Immature natural killer cell (primary cell): ENCODE measurements around the gene NPIPB12. TPM values are rescaled to one million over a fixed set of nuclear protein-coding genes. Genes with fewer than 3 reads are reported as not detected.
"Not testable (repeated sequence)": the region's sequence is repeated elsewhere in the genome, so short reads cannot be mapped to it uniquely, and the experiment has no call there.

Experiments used
- DNase-seq, 3 donors: peaks; one replicate each; pipeline ENCODE4 v3.0.0; 2022; ENCODE audit warnings: mixed read lengths in 1 of 3
- H3K27ac Mint-ChIP-seq, 6 donors: one replicate each; pipeline ENCODE4 v1.8.0; 2020; ENCODE audit warnings: mixed read lengths in 6 of 6, mild to moderate bottlenecking in 5 of 6, inconsistent platforms in 4 of 6, moderate library complexity in 3 of 6
- H3K27me3 Mint-ChIP-seq, 3 donors: one replicate each; pipeline ENCODE4 v1.8.0; 2020 to 2021; ENCODE audit warnings: low read depth in 3 of 3, mild to moderate bottlenecking in 3 of 3, mixed read lengths in 3 of 3, moderate library complexity in 3 of 3, inconsistent platforms in 1 of 3
- H3K36me3 Mint-ChIP-seq, 3 donors: one replicate each; pipeline ENCODE4 v1.8.0; 2020; ENCODE audit warnings: mixed read lengths in 3 of 3, inconsistent platforms in 2 of 3, mild to moderate bottlenecking in 2 of 3
- H3K4me1 Mint-ChIP-seq, 2 donors: one replicate each; pipeline ENCODE4 v1.8.0; 2020; ENCODE audit warnings: inconsistent platforms in 2 of 2, mild to moderate bottlenecking in 2 of 2, mixed read lengths in 2 of 2, moderate library complexity in 1 of 2
- H3K4me3 Mint-ChIP-seq, 5 donors: one replicate each; pipeline ENCODE4 v1.8.0; 2020; ENCODE audit warnings: mild to moderate bottlenecking in 5 of 5, mixed read lengths in 5 of 5, inconsistent platforms in 3 of 5, moderate library complexity in 3 of 5
- H3K9me3 Mint-ChIP-seq, 6 donors: one replicate each; pipeline ENCODE4 v1.8.0; 2020; ENCODE audit warnings: mild to moderate bottlenecking in 6 of 6, mixed read lengths in 6 of 6, inconsistent platforms in 4 of 6, moderate library complexity in 3 of 6
- polyA plus RNA-seq, 3 donors: library from polyadenylated mRNA; unstranded; fragments of 300-500 nt; fragmentation: Illumina TruSeq; gene quantifications; one replicate each; pipeline ENCODE4 v1.2.3, GENCODE V29; 2021

Gene NPIPB12
- 10 to 100 TPM in 1 of 3 donors, 1 to 10 TPM in 1, not detected in 1; 2.0 to 11.6 TPM for polyA plus RNA-seq

DNA sequence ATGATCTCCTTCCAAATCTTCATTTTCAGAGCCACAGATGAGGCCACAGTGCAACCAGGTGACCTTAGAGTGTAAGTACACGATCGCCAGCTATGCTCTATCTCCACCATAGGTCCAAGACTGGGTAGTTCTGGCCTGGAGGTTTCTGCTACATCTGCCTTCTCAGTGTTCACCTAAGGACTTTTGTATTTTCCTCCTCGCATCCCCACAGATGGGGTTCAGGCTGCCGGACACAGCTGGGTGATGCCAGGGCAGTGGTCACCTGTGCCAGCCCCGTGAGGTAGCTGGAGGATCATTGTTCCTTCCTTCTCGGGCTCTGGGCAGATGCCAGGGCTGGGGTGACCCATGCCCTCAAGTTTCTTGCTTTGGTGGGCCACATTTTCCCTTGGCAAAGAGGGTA is at the start of gene NPIPB12:
TSS of gene NPIPB12 (minus strand) at position 101 of the 400 bp plus-strand sequence.
- not testable (repeated sequence) for DNase-seq, H3K36me3 Mint-ChIP-seq, H3K4me3 Mint-ChIP-seq, H3K27me3 Mint-ChIP-seq, H3K27ac Mint-ChIP-seq, H3K9me3 Mint-ChIP-seq, H3K4me1 Mint-ChIP-seq

- H3K4me1 Mint-ChIP-seq, H3K27ac Mint-ChIP-seq, H3K27me3 Mint-ChIP-seq, H3K9me3 Mint-ChIP-seq, DNase-seq, H3K36me3 Mint-ChIP-seq, H3K4me3 Mint-ChIP-seq: not testable (repeated sequence)
These were observed 15.3 kb upstream of the NPIPB12 start for GRCh38 chr16:29521520-29521919.

GRCh38 chr16:29482276-29482675 is 23.9 kb downstream of the NPIPB12 start:
- H3K27ac Mint-ChIP-seq, H3K4me3 Mint-ChIP-seq, H3K36me3 Mint-ChIP-seq, H3K4me1 Mint-ChIP-seq, DNase-seq, H3K27me3 Mint-ChIP-seq, H3K9me3 Mint-ChIP-seq: not testable (repeated sequence)

- not testable (repeated sequence) for H3K9me3 Mint-ChIP-seq, H3K4me1 Mint-ChIP-seq, H3K27me3 Mint-ChIP-seq, DNase-seq, H3K27ac Mint-ChIP-seq, H3K4me3 Mint-ChIP-seq, H3K36me3 Mint-ChIP-seq
These were observed 34.1 kb downstream of the NPIPB12 start for GRCh38 chr16:29472065-29472464.

- peak; percentile 29 to 50 (median 32) for DNase-seq
- not testable (repeated sequence) for H3K36me3 Mint-ChIP-seq, H3K27me3 Mint-ChIP-seq, H3K9me3 Mint-ChIP-seq, H3K4me1 Mint-ChIP-seq
- peak overlapping the region in 5 of 6 donors; percentile 11 to 91 (median 61) for H3K27ac Mint-ChIP-seq
- peak overlapping the region in 4 of 5 donors; percentile 59 to 77 (median 72) for H3K4me3 Mint-ChIP-seq
These were observed 36.5 kb downstream of the NPIPB12 start for GRCh38 chr16:29469660-29470059.

- not testable (repeated sequence) for DNase-seq, H3K36me3 Mint-ChIP-seq, H3K27ac Mint-ChIP-seq, H3K27me3 Mint-ChIP-seq, H3K4me3 Mint-ChIP-seq, H3K4me1 Mint-ChIP-seq, H3K9me3 Mint-ChIP-seq
These were observed 38.4 kb downstream of the NPIPB12 start for GRCh38 chr16:29467654-29468366.

DNA sequence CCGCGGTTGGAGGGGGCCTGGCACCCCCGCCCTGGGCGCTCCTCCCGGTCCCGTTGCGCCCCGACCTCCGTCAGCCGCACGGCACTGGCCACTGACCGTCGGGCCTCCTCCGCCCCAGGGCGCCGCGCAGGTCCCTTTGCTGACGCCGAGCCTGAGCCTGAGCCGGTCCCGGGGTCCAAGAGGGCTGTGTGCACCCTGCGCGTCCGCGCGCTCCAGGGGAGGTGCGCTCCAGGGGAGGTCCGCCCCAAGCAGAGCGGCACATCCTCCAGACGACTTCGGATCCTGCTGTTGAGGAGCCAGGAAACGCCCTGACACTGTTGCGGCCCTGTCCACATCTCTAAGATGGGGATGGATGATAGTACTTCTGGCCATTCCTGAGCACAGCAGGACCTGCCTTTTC is 39.3 kb downstream of the NPIPB12 start:
- not testable (repeated sequence) for H3K4me3 Mint-ChIP-seq, H3K27me3 Mint-ChIP-seq, H3K36me3 Mint-ChIP-seq, H3K9me3 Mint-ChIP-seq, H3K4me1 Mint-ChIP-seq, DNase-seq, H3K27ac Mint-ChIP-seq

DNA sequence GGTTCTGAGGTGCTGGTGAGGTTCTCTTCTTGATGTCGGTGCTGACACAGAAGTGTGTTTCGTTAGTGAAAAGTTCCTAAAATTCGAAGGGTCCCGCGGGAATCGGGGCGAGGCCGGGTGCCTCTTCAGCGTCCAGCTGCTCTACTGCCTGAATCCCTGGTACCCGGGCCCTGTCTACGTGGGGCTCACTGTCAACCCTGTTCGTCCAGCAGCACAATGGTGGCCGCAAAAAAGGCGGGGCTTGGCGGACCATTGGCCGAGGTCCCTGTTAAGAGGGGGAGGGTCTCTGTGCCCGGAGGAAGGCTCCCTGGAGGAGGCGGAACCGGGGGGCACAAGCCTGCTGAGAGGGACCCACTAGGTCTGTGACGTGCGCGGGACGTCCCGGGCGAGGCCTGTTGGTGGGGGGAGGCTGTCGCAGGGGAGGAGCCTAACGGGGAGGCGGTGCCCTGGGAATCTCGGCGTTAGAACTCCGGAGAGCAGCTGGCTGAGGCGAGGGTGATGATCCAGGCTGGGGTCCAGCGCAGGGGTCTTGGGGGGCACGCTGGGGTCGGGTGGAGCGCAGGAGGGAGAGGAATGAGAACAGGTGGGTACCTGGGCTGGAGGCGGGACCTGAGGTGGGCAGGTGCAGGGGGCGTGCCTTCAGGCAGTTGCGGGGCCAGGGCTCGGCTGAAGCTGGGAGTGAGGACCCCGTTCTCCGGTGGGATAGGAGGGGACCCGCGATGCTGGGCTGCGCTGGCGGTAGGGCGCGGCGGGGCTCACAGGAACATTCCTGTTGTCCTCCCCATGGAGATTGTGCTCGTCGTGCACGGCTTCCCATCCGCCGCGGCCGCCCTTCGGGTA is 40.0 kb downstream of the NPIPB12 start:
- not testable (repeated sequence) for H3K4me1 Mint-ChIP-seq, DNase-seq, H3K4me3 Mint-ChIP-seq, H3K9me3 Mint-ChIP-seq, H3K27ac Mint-ChIP-seq, H3K27me3 Mint-ChIP-seq, H3K36me3 Mint-ChIP-seq

DNA sequence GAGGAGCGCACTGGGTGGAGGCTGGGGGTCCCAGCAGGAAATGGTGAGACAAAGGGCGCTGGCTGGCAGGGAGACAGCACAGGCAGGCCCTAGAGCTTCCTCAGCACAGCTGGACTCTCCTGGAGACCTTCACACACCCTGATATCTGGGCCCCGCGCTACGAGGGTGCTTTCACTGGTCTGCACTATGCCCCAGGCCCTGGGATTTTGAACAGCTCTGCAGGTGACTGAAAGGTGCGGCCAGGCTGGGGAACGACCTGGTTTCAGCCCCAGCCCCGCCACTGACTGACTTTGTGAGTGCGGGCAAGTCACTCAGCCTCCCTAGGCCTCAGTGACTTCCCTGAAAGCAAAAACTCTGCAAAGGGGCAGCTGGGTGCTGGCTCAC is 45.6 kb downstream of the NPIPB12 start:
- not testable (repeated sequence) for DNase-seq, H3K9me3 Mint-ChIP-seq

GRCh38 chr16:29459706-29460646 is 46.2 kb downstream of the NPIPB12 start, which contains the start of gene SULT1A4:
SULT1A4 (plus strand) TSS chr16:29459913; CDS start chr16:29461386, 1,473 bp downstream.
- not testable (repeated sequence) for H3K27ac Mint-ChIP-seq, H3K4me1 Mint-ChIP-seq, H3K9me3 Mint-ChIP-seq

More for the DNA sequence above, 45.6 kb downstream of the NPIPB12 start:
- H3K4me1 Mint-ChIP-seq, H3K27ac Mint-ChIP-seq, H3K27me3 Mint-ChIP-seq, H3K4me3 Mint-ChIP-seq, H3K36me3 Mint-ChIP-seq: not testable (repeated sequence)

DNA sequence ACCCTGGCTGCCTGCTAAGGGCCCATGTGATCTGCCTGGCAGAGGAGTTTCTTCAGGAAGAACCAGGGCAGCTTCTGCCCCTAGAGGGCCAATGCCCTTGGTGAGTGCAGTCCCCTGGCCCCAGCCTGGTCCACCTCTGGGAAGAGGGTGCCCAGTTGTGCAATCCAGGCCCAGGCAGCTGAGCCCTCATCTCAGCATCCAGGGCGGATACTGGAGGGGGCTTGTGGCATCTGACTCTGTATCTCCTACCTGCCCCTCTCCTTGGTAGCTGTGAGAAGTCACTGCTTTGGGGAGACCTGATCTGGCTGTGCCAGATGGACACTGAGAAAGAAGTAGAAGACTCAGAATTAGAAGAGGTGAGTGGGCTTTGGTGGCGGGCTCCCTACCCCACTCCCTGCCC is 48.5 kb downstream of the NPIPB12 start:
- not testable (repeated sequence) for H3K36me3 Mint-ChIP-seq, DNase-seq, H3K27me3 Mint-ChIP-seq, H3K4me1 Mint-ChIP-seq, H3K4me3 Mint-ChIP-seq, H3K9me3 Mint-ChIP-seq, H3K27ac Mint-ChIP-seq

More at GRCh38 chr16:29459706-29460646, 46.2 kb downstream of the NPIPB12 start, which contains the start of gene SULT1A4:
- not testable (repeated sequence) for H3K4me3 Mint-ChIP-seq, H3K36me3 Mint-ChIP-seq, H3K27me3 Mint-ChIP-seq, DNase-seq

GRCh38 chr16:29454828-29455227 is 51.4 kb downstream of the NPIPB12 start:
- H3K27ac Mint-ChIP-seq, H3K27me3 Mint-ChIP-seq, H3K4me1 Mint-ChIP-seq, DNase-seq, H3K36me3 Mint-ChIP-seq, H3K4me3 Mint-ChIP-seq, H3K9me3 Mint-ChIP-seq: not testable (repeated sequence)

DNA sequence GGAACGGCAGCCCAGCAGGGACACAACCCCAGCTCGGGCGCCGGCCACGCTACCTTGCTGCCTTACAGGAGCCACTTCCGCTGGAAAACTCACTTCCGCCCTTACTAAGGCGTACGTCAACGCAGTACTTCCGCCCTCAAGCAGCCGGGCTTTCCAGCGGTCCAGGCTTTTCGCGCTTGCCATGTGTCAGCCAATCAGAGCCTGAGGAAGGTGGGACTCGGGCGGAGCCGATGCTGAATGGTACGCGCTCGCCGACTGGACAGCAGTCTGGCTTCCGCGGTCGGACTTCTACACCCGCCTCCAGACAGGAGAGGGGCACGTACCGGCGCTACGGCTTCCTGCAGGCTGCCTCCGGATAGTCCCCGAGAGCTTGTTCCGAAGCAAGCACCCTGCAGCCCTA is 51.9 kb downstream of the NPIPB12 start, which contains the start of the genes BOLA2 and SLX1B:
TSS of gene BOLA2 (minus strand) at position 83 of the 400 bp plus-strand sequence. CDS start 98 bp downstream, outside the sequence.
TSS of gene SLX1B (plus strand) at position 265 of the 400 bp plus-strand sequence.
- H3K9me3 Mint-ChIP-seq, DNase-seq, H3K4me3 Mint-ChIP-seq, H3K36me3 Mint-ChIP-seq, H3K4me1 Mint-ChIP-seq, H3K27ac Mint-ChIP-seq, H3K27me3 Mint-ChIP-seq: not testable (repeated sequence)
